Activated CD8-positive, alpha-beta memory T cell treated with anti-CD3 and anti-CD28 coated beads for 1 hour (primary cell): ENCODE results near the gene HLF.
"Not testable (repeated sequence)": the region's sequence is repeated elsewhere in the genome, so short reads cannot be mapped to it uniquely, and the experiment has no call there.

Experiments used
- DNase-seq, 2 donors: peaks; one replicate each; pipeline ENCODE4 v3.0.0-alpha.2; 2020; ENCODE audit warnings: low read depth in 1 of 2; ENCODE audit errors: extremely low read depth in 1 of 2

Gene HLF

DNA sequence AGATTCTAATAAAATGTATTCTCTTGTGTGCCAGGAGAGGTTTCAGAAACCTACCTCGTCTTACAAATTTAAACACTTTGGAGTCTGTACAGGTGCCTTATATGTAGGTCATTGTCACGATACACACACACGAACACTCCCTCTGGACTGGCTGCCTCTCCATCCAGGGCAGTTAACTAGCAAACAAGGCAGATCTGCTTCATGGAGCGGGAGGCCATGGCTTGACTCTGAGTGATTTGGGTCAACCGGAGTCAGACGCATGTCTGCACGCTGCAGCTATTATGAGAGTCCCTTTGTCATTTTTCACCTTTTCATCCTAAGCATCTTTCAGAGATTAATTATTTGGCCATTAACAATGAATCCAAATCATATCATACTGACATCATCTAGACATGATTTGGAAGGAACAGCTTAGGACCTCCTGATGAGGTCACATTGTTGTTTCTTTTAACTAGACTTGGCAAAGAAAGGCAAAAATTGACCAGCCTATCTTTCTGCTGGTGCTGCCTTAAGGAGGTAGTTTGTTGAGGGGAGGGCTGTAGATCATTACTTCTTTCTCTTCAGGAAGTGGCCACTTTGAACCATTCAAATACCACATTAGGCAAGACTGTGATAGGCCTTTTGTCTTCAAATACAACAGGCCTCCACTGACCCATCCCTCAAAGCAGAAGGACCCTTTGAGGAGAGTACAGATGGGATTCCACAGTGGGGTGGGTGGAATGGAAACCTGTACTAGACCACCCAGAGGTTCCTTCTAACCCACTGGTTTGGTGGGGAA is 58.9 kb downstream of the HLF start:
- no peak for DNase-seq

DNA sequence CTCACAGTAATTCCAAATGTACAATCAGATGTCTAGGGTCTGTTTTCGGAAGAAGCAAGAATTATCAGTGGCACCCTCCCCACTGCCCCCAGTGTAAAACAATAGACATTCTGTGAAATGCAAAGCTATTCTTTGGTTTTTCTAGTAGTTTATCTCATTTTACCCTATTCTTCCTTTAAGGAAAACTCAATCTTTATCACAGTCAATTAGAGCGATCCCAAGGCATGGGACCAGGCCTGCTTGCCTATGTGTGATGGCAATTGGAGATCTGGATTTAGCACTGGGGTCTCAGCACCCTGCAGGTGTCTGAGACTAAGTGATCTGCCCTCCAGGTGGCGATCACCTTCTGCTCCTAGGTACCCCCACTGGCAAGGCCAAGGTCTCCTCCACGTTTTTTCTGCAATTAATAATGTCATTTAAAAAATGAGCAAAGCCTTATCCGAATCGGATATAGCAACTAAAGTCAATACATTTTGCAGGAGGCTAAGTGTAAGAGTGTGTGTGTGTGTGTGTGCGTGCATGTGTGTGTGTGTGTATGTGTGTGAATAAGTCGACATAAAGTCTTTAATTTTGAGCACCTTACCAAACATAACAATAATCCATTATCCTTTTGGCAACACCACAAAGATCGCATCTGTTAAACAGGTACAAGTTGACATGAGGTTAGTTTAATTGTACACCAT is 59.7 kb downstream of the HLF start:
- DNase-seq, result no peak

DNA sequence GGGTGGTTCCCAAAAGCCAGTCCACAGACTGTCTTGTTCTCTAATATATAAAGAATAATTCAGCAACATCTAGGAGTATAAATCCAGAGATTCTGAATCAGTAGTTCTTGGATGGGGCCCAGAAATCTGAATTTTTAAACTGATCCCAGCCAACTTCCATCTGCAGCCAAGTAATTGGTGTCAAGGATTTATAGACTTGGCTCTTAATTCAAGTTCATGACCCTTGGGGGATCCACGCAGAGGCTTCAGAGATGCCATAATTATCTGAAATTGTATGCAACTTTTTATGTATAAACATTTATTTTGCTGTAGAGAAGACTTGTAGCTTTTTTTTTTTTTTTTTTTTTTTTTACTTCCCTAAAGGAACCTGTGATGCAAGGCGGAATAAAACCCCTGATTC is 60.6 kb downstream of the HLF start:
- no peak for DNase-seq

DNA sequence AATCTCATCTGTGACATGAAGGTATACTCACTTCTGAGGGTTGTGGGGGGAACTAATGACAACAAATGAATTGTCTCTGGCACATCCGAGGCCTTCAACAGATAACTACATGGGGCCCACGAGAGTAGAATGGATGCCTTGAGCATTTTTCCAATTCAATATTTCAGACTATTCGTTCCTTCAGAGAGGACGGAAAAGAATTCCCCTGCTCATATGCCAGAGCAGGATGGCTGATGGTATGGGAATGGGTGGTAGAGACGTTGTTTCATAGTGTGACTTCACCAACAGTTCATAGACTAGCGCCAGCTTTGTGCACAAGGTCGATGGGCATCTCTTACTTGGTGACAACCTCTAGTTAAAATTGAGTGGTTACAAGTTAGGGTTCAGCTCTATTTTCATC is 61.3 kb downstream of the HLF start:
- DNase-seq, result no peak

DNA sequence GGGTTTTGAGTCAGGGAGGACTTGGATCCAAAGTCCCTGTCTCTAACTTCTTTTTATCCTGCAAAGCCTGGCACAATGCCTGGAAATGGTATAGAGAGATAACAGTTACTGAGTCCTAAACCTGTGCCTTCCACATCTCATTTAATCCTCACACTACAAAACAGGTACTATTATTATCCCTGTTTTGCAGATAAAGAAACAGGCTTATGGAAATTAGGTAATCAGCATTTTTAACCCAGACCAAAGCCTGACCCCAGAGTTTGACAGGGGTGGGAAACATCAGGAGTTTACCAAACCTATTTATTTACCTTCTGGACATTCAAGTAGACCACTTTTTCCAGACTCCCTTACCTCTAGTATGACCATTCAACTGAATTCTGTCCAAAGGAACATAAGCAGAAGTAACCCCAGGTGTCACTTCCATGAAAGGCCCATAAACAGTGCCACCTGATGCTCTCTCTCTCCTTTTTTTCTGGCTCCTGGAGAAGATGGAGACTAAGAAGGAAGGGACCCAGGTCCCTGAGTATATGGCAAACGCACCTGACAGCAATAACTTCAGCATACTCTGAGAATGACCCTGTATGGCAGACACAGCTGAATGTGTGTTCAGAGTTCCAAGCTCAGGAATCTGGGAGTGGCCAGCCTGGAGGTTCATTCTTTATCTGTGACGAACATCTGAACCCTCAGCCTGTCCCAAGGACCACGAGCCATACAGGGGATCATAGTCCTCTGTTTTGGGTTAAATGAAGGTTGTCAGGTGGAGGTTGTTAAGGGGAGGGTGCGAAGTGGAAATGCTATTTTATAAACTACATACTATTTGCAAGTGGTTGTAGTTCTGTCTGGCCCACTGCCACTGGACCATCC is 62.7 kb downstream of the HLF start:
- no peak for DNase-seq

DNA sequence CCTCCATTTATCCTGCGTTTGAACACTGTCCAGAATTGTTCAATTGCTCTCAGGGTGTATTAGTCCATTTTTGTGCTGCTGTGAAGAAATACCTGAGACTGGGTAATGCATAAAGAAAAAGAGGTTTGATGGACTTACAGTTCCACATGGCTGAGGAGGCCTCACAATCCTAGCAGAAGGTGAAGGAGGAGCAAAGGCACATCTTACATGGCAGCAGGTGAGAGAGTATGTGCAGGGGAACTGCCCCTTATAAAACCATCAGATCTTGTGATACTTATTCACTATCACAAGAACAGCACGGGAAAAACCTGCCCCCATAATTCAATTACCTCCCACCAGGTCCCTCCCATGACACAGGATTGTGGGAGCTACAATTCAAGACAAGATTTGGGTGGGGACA is 63.8 kb downstream of the HLF start:
- DNase-seq, result not testable (repeated sequence)

DNA sequence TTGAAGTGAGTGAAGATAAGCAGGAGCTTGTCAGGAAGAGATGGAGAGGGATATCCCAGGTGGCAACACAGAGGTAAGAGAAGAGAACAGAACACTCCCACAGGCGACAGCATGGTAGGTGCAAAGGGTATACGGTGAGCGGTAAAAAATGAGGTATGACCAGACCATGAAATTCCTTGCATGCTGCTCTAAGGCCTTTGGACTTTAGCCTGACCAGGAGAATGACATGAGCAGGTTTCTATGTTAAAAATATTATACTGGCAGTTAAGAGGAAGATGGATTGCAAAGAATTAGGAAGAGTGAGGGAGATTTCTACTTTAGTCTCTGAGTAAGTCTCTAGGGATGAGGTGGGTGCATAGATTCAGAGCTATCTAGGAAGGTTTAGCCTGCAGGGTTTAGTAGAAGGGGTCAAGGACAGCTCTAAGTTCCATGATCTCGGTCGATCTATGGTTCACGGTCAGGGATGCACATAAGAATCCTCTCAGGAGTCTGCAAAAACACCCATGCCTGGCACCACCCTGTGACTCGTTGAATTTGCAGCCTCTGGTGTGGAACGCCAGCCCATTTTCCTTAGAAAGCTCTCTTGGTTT is 65.7 kb downstream of the HLF start:
- no peak for DNase-seq

DNA sequence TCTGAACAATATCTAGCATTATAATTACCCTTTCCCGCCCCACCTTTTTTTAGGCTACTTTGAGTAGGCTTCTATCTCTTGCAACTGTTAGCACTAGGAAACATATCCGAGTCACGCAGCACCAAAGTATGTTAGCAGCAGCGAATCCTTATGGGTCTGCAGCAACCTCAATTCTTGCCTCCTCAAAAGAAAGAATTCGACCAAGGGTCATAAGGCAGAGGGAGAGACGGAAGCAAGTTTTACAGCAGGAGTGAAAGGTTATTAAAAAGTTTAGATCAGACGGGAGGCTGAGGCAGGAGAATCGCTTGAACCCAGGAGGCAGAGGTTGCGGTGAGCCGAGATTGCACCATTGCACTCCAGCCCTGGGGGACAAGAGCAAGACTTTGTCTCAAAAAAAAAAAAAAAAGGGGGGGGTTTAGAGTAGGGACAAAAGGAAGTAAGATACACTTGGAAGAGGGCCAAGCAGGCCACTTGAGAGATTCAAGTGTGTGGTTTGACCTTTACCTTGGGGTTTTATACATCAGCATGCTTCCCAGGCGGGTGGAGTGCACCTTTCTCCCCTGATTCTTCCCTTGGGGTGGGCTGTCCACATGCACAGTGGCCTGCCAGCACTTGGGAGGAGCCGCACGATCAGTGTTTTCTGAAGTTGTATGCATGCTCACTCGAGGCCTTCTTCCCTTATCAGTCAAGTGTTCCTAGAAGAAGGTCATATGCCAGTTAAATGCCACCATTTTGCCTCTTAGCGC is 67.7 kb downstream of the HLF start:
- DNase-seq, result no peak

DNA sequence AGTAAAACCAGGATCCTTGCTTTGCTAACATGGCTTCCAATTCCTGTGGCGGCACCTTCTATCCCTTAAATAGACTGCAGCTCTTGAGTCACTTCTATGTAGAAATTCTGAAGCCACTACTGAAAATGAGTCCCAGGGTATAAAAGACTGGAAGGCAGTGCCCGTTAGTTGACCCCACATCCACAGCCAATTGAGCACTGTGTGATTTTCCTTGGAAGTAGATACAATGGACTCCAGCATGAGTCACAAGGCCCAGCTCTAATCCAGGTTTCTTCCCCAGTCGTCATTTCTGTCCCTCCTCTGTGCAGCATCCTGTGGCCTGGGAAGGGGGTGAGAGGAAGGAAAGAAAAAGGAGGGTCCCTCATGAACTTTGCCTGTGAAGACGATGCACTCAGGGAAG is 69.5 kb downstream of the HLF start:
- no peak for DNase-seq

DNA sequence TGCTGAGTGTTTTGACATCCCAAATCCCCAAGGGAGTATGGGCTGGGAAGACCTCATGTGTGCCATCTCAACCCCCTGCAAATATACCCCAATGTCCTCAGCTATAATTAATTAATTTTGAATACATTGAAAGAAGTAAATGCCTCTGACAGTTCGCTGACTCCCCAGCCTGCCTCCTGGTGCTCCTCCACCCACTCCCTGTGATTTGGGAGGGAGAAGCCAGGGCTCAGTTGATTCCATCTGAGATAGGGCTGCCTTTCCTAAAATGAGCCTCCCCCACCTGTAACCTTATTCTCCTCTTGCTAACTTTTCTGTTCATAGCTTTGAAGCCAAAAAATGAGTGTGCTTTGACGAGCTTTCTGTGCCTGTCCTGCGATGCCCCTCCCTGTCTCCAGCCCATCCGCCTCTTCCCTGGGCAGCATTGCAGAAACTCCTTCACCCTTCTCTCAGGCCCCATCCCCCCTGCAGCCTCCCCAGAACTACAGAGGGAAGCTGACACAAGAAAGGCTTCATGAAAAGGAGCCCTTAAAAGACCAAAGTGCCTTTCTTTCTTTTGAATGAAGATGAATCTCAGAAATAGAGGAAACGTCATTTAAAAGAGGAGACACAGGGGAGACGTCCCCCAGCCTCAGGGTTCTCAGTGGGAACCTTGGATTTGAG is 70.3 kb downstream of the HLF start:
- DNase-seq, result no peak

DNA sequence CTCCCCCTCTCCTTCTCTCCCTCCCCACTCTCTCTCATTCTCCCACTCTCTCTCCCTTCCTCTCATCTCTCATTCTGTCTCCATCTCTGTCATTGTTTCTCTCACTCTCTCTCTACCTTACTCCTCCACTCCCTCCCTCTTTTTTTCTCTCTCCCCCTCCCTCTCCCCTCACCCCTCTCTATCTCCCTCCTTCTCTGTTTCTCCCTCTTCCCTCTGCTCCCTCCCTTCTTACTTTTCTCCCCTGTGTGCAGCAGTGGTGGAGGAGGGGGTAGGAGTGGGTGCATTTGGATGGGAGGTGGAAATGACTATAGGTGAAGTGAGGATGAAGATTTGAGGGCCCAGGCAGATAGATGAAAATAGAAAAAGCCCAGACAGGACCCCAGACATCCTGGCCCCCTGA is 70.9 kb downstream of the HLF start:
- DNase-seq, result no peak

DNA sequence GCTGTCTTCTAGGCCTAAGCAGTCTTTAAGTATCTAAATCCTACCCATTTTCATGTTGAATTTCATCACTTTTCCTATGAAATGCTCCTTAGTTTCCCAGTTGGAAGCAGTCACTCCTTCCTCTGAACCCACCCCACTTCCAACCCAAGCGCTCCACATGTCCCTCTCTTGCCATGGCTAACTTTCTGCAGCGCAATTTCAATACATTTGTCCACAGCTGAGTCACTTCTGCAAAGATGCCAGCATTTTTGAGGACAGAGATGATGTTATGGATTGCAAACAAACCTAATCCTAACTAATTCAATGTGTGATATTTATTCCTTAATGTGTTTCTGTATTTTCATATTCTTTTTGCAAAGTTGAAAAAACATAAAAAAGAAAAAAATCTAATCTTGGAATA is 71.7 kb downstream of the HLF start:
- no peak for DNase-seq

DNA sequence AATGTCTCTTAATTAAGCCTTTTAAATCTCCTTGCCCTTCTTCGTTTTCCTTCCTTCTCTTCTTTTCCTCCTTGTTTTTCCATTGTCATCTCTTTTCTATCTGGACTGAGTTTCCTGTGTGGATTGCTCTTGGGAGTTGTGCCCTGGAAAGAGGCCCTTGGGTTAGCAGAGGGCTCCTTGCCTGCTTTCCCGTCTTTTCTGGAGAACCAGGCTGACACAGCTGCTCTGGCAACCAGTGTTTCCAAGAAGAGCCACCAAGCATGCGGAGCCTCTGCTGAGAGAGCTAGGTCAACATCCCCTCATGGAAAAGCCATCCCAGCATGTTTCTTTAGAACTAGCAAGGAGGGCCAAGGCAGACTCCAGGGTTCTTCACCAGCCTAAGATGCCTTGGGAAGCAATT is 75.4 kb downstream of the HLF start:
- no peak for DNase-seq

DNA sequence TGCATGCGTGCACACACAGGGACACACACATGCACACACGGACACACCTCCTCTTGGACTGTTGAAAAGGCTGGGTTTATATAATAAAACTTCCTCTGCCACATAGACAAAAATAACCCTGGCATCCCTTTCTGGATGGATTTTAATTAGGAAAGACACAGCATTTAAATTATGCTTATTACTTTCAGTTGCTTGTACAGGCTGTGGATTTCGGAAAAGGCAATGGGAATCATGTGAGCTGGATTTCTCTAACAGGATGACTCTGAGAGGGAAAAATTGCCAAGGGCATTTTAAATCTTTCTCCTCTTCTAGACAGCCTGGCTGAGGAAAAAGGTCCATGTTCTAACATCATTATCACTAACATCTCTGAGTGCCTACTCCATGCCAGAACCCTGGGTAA is 75.9 kb downstream of the HLF start:
- no peak for DNase-seq

DNA sequence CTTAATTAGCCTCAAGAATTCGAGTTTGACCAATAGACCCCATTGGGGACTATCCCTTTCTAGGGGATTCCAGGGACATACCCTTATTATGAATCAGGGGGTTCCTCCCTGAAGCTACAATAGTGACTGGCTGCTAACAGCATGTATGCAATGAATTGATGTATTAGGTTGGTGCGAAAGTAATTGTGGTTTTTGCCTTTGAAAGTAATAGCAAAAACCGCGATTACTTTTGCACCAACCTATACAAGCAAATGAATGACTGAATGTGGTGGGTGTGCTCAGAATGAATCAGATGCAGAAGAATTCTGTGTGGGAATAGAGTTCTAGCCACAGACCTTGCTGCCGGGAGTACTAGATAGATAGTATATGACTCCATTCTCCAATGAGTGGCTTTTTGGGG is 76.7 kb downstream of the HLF start:
- no peak for DNase-seq

DNA sequence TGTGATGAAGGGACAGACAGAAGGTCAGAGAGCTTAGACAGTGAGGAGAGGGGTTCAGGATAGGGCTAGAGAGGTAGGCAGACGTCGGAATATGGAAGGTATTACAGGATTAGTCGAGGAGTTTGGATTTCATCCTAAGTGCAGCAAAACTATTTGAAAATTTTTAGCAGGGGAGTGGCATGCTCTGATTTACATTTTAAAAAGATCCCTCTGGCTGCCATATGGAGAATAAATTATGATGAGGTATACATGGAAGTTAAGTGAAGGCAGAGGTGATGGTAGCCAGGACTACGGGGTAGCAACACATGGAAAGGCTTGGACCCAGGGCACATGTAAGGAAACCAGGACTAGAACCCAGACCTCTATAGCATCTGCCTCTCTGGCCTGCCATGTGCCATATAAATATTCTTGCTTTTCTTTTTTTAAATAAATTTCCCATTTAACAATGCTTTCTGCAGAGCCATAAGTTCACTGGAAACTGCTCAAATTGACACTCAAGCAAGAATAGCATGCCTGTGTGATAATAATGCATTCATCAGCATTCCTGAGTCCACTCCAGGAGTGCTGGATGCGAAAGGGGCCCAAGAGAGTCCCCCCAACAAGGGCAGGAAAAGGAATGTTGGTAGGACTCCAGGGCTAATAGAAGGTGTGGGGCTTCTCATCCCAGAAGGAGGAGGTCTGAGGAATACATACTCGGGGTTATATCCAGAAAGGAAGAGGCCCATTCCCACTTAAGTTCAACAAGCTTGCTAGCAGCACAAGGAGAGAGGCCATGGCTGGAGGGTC is 78.2 kb downstream of the HLF start:
- DNase-seq, result no peak

DNA sequence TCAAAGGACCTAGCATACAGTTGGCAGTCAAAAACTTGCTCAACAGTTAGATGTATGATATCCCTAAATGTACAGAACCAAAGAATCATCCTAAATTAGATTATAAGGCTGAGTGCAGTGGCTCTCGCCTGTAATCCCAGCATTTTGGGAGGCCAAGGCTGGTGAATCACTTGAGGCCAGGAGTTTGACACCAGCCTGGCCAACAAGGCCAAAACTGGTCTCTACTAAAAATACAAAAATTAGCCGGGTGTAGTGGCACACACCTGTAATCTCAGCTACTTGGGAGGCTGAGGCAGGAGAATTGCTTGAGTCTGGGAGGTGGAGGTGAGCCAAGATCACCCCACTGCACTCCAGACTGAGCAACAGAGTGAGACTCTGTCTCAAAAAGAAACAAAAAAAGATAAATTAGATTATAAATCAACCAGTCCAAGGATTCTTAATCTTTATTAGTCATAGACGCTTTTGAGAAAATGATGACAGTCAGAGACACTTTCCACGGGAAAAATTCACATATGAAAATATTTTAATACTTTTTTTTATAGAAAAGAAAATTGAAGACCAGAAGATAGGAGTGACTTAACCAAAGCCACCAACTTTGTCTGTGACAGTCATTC is 79.2 kb downstream of the HLF start:
- DNase-seq, result no peak

DNA sequence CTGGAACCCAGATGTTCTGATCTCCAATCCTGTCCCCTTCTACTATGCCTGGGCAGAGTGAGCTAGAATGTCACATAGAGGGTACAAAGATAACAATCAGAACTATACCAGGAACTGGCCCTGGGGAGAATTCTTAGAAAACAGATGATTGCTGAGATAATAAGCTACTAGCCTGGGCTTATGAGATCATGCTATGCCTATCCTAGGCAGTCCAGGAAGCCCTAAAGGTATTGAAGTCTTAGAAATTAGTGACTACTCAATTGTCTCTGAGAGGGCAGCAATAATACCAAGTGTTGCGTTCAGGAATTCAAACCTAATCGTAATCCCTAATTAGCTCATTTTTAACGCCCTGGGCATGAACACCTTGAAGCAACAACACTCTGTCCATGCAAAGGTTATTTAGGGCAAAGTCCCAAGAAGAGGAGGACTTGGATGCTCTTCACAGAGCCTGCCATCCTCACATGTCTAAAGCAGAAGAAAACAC is 79.8 kb downstream of the HLF start:
- no peak for DNase-seq

DNA sequence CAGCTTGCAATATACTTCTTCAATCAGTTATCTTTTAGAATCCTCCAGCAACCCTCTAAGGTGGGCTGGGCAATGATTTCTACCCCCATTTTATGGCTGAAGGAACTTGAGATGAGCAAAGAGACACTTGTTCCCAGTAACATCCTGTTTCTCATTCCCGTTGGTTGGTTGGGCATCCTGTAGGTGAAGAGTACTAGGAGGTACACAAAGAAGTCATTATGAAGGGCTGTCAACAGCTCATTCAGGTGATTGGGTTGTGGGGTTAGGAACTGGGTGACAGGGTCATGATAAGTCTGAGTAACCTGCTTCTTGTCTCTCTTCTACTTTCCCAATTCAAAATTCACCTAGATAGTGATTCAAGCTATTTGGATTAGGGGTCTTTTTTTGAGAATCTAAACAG is 80.4 kb downstream of the HLF start:
- no peak for DNase-seq
